CD4-positive, CD25-positive, alpha-beta regulatory T cell (primary cell): Measurements from ENCODE around the gene HORMAD2. TPM values are rescaled to one million over a fixed set of nuclear protein-coding genes. Genes with fewer than 3 reads are reported as not detected.

Source experiments
- ATAC-seq, 2 donors: fragments of 150-1000 bp; cut with Tn5 transposase; one replicate each; pipeline ENCODE4 v1.10.0; 2021; ENCODE audit warnings: low read depth in 2 of 2, moderate number of reproducible peaks in 2 of 2, moderate library complexity in 1 of 2
- DNase-seq, 3 donors: peaks; one replicate each; pipeline versions ENCODE4 v3.0.0 to v3.0.0-alpha.2; 2012 to 2022; ENCODE audit warnings: mixed read lengths in 1 of 3
- H3K27ac ChIP-seq: one replicate; pipeline ENCODE4 v1.7.0; 2013; ENCODE audit warnings: mild to moderate bottlenecking, low read length; ENCODE audit not compliant: insufficient read depth, poor library complexity, severe bottlenecking
- H3K27me3 ChIP-seq: one replicate; pipeline ENCODE4 v1.7.0; 2013; ENCODE audit warnings: low read length; ENCODE audit not compliant: control insufficient read depth, insufficient read depth
- H3K36me3 ChIP-seq: one replicate; pipeline ENCODE4 v1.7.0; 2013; ENCODE audit warnings: mild to moderate bottlenecking, low read length, moderate library complexity; ENCODE audit not compliant: control insufficient read depth, insufficient read depth
- H3K4me1 ChIP-seq: 2 replicates; pipeline ENCODE4 v1.7.0; 2013; ENCODE audit warnings: mild to moderate bottlenecking, low read length; ENCODE audit not compliant: insufficient read depth, control insufficient read depth, poor library complexity, severe bottlenecking
- H3K4me3 ChIP-seq: one replicate; pipeline ENCODE4 v1.7.0; 2013; ENCODE audit warnings: low read depth, mild to moderate bottlenecking, low read length, moderate library complexity
- H3K9me3 ChIP-seq, 2 experiments: 1 replicate in 1 of 2; 2 replicates in 1 of 2; pipeline ENCODE4 v1.7.0; 2013; ENCODE audit warnings: low read length in 2 of 2, mild to moderate bottlenecking in 1 of 2, moderate library complexity in 1 of 2; ENCODE audit not compliant: control insufficient read depth in 2 of 2
- H3K27ac Mint-ChIP-seq, 3 donors: one replicate each; pipeline ENCODE4 v1.8.0; 2020 to 2022; ENCODE audit warnings: mild to moderate bottlenecking in 3 of 3, mixed read lengths in 3 of 3, moderate library complexity in 2 of 3
- H3K27me3 Mint-ChIP-seq: one replicate; pipeline ENCODE4 v1.8.0; 2022; ENCODE audit warnings: mild to moderate bottlenecking, mixed read lengths
- H3K36me3 Mint-ChIP-seq: one replicate; pipeline ENCODE4 v1.8.0; 2020; ENCODE audit warnings: mixed read lengths
- H3K4me1 Mint-ChIP-seq, 4 donors: one replicate each; pipeline ENCODE4 v1.8.0; 2020 to 2022; ENCODE audit warnings: mixed read lengths in 4 of 4, mild to moderate bottlenecking in 1 of 4
- H3K4me3 Mint-ChIP-seq, 4 donors: one replicate each; pipeline ENCODE4 v1.8.0; 2020 to 2022; ENCODE audit warnings: mild to moderate bottlenecking in 4 of 4, mixed read lengths in 4 of 4, moderate library complexity in 3 of 4
- H3K9me3 Mint-ChIP-seq, 7 donors: one replicate each; pipeline ENCODE4 v1.8.0; 2020 to 2022; ENCODE audit warnings: mixed read lengths in 7 of 7, mild to moderate bottlenecking in 3 of 7, moderate library complexity in 2 of 7
- polyA plus RNA-seq, 4 donors: library from polyadenylated mRNA; unstranded; fragments of 300-500 nt; fragmentation: Illumina TruSeq; gene quantifications; one replicate each; pipeline ENCODE4 v1.2.3, GENCODE V29; 2021
- total RNA-seq: library from RNA; stranded (reverse); gene quantifications from one replicate; pipeline ENCODE4 v1.2.3, GENCODE V29; 2022

HORMAD2 gene
- total and polyA plus RNA-seq, 5 donors from 2014 or later = not detected

DNA sequence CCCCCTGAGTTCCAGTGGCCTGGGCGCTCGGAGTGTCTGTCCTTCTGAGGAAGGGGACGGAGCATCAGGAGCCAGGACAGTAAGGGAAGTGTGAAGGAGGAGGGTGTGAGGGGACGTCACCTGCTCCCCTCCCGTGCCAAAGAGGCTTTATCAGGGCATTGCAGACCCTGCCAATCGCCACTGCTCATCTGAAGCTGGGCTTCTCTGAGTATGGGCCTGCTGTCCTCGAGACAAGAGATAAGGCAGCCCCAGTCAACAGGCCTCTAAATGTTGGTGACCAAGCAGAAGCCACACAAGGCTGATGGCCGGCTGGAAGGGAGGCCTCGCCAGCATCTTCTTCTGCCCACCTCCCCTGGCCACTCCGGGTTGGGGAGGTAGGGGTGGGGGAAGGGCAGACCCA lies 136.4 kb downstream of the HORMAD2 start:
- Histone ChIP-seq H3K4me1 (peaks cover 28% of the 10 kb centered on the region), H3K4me3 (no peak overlapping the region), H3K27me3 (no peaks in the 10 kb centered on the region), H3K27ac (no peak overlapping the region), H3K36me3 (no peaks in the 10 kb centered on the region), H3K9me3 (no peaks in the 10 kb centered on the region)
- Mint-ChIP-seq H3K27me3 (peaks cover 8% of the 10 kb centered on the region), H3K36me3 (no peaks in the 10 kb centered on the region), H3K4me1 (peaks cover 13 to 39% (median 23%) of the 10 kb centered on the region in 4 donors), H3K4me3 (no peak overlapping the region), H3K27ac (peak overlapping the region in 1 of 3 donors; percentile 11), H3K9me3 (no peaks in the 10 kb centered on the region)
- no peak for DNase-seq
- ATAC-seq = no peak

DNA sequence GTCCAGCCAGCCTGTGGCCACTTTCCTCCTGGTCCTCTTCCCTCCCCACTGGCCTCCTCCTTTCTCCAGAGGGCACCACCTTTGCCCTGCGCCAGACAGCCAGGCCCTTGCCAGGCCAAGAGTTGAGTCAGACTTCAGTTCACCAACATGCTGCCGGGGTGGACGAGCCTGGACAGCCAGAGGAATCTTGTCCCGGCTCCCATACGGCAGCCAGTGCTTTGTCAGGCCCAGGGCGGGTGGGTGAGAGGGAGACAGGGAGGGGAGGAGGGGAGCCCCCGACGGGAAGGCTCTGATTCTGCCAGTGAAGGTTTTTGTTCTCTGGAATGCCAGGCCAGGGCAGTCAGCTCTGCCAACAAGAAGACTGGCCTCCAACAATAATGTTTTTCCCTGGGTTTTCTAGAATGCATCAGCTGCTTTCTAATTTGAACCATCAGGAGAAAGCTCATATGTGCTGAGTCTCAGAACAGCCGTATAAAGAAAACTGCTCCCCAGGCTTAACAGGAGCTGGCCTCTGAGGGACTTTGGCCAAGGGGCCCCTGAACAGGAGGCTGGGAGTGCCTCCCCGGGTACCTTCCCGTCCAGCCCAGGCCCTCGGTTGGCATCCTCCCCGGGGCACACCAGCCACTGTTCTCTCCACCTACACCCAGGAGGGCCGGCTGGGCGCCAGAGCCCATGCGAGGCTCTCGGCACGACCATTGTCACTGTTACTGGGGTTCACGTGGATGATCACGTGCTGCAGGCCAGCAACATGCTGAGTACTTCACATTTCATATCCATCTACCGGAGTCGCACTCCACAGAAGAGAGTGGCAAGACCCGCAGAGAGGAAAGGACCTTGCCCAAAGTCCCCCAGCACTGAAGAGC lies 137.7 kb downstream of the HORMAD2 start:
- Mint-ChIP-seq H3K9me3 (no peaks in the 10 kb centered on the region), H3K27me3 (peaks cover 8% of the 10 kb centered on the region), H3K4me3 (no peak overlapping the region), H3K4me1 (peaks cover 10 to 47% (median 31%) of the 10 kb centered on the region in 4 donors), H3K36me3 (no peaks in the 10 kb centered on the region), H3K27ac (peak overlapping the region in 2 of 3 donors; percentile 40 to 86)
- H3K4me3 ChIP-seq = no peak overlapping the region
- H3K36me3 ChIP-seq = no peaks in the 10 kb centered on the region
- no peak overlapping the region for H3K27ac ChIP-seq
- DNase-seq (no peak), ATAC-seq (no peak)
- peaks cover 30% of the 10 kb centered on the region for H3K4me1 ChIP-seq
- H3K9me3 ChIP-seq = no peaks in the 10 kb centered on the region
- no peaks in the 10 kb centered on the region for H3K27me3 ChIP-seq

DNA sequence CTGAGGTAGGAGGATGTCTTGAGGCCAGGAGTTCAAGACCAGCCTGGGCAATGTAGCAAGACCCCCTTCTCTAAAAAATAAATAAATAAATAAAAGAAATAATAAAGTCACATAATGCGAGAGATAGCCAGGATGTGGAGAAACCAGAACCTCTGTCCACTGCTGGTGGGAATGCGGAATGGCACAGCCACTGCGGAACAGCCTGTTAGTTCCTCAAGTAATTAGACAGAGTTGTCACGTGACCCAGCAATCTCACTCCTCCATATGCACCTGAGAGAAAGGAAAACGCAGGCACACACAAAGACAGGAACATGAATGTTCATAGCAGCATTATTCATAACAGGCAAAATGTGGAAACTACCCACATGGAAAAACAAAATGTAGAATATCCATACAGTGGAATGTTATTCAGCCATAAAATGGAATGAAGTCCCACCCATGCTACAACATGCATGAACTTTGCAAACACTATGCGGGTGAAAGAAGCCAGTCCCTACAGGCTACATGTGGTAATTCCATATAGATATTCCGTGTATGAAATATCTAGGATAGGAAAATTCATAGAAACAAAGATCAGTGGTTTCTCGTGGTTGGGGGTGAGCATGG lies 138.9 kb downstream of the HORMAD2 start:
- H3K9me3 Mint-ChIP-seq = no peaks in the 10 kb centered on the region
- peak overlapping the region in 1 of 3 donors; percentile 93 for H3K27ac Mint-ChIP-seq
- ATAC-seq (no peak), DNase-seq (no peak)
- no peak overlapping the region for H3K4me3 Mint-ChIP-seq
- H3K36me3 ChIP-seq = no peaks in the 10 kb centered on the region
- H3K4me1 ChIP-seq = peaks cover 30% of the 10 kb centered on the region
- no peaks in the 10 kb centered on the region for H3K9me3 ChIP-seq
- H3K36me3 Mint-ChIP-seq = no peaks in the 10 kb centered on the region
- no peaks in the 10 kb centered on the region for H3K27me3 Mint-ChIP-seq
- no peak overlapping the region for H3K27ac ChIP-seq
- H3K4me1 Mint-ChIP-seq = peaks cover 10 to 48% (median 30%) of the 10 kb centered on the region in 4 donors
- no peak overlapping the region for H3K4me3 ChIP-seq
- H3K27me3 ChIP-seq = no peaks in the 10 kb centered on the region

- H3K27me3 Mint-ChIP-seq = no peaks in the 10 kb centered on the region
- Histone ChIP-seq H3K4me1 (peaks cover 30% of the 10 kb centered on the region), H3K9me3 (no peaks in the 10 kb centered on the region), H3K4me3 (no peak overlapping the region), H3K27ac (no peak overlapping the region), H3K36me3 (no peaks in the 10 kb centered on the region), H3K27me3 (no peaks in the 10 kb centered on the region)
- no peak for ATAC-seq
- H3K4me3 Mint-ChIP-seq = peak overlapping the region in 2 of 4 donors; percentile 13 to 46
- no peak for DNase-seq
- no peaks in the 10 kb centered on the region for H3K36me3 Mint-ChIP-seq
- H3K9me3 Mint-ChIP-seq = no peaks in the 10 kb centered on the region
- H3K4me1 Mint-ChIP-seq = peaks cover 10 to 49% (median 32%) of the 10 kb centered on the region in 4 donors
- H3K27ac Mint-ChIP-seq = peak overlapping the region; percentile 68 to 95 (median 93)
Observed at GRCh38 chr22:30219668-30220278, 139.5 kb downstream of the HORMAD2 start.

DNA sequence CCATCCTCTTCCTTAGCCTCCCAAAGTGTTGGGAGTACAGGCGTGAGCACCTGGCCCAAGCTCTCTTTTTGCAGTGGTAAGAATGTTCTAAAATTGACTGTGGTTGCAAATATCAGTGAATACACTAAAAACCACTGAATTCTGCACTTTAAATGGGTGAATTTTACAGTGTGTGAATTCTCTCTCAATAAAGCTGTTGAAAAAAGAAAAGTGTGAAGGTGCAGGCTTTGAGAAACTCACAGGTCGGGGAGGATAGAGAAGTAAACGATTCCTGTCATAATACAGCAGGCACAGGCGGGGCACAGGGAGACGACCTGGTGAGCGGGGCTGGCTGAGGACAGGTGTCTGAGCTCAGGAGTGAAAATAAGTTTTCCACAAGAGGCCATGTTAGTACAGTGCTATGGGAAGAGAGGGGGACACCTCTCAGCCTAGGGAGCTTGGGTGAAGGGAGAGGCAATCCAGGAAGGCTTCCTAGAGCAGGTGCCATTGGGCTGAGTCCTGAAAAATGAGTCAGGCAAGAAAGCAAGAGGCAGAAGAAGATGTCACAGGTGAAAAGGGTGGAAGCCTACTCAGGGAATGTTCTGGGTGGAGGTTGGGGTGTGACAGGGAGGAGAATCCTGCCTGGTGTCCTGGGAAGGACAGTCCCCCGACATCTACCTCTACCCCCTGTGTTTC lies 140.2 kb downstream of the HORMAD2 start:
- Mint-ChIP-seq H3K4me3 (peak overlapping the region; percentile 22 to 85 (median 74)), H3K27me3 (no peaks in the 10 kb centered on the region), H3K9me3 (no peaks in the 10 kb centered on the region), H3K4me1 (peaks cover 10 to 49% (median 38%) of the 10 kb centered on the region in 4 donors), H3K27ac (peak overlapping the region; percentile 93 to 98 (median 95)), H3K36me3 (no peaks in the 10 kb centered on the region)
- DNase-seq = no peak
- H3K36me3 ChIP-seq = no peaks in the 10 kb centered on the region
- peaks cover 35% of the 10 kb centered on the region for H3K4me1 ChIP-seq
- no peaks in the 10 kb centered on the region for H3K27me3 ChIP-seq
- H3K4me3 ChIP-seq = peak overlapping the region; percentile 34
- no peak for ATAC-seq
- H3K27ac ChIP-seq = peak overlapping the region; percentile 47
- H3K9me3 ChIP-seq = no peaks in the 10 kb centered on the region

DNA sequence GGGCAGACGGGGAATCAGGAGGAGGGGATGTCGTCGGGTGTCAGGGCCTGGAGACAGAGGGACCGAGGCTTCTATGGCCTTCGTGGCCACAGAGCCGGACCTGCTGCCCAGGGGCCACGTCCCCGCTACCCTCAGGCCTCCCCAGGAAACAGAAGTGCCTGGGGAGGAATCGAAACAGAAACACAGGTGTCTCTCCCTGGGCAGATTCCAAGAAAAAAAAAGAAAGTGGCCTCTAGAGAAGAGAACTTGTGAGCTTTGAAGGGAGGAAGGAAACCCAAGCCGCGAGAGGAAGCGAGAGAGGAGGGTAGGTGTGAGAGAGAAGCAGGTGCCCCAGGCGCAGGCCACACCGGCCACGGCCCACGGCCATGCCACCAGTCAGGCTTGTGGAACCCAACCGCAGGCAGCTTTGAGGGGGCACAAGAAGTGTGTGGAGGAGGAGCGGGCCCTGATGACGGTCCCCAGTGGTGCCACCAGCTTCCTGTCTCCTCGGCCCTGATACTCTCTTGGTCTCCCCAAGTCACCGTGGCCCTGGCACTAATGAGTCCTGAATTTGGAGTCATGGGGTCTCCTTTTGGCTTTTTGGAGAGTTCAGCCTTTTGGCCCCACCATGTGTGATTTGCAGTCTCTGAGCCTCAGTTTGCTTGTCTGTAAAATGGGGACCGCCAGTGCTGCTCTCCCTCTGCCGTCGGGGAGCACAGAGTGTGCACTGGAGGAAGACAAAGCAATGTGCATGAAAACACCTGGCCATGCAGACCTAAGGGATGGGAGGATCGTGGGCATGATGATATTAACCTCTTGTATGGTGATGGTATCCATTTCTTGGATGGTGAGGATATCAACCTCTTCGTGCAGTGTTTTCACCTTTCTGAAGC lies 141.1 kb downstream of the HORMAD2 start:
- H3K4me3 ChIP-seq = peak overlapping the region; percentile 43
- H3K9me3 ChIP-seq = no peaks in the 10 kb centered on the region
- H3K36me3 ChIP-seq = no peaks in the 10 kb centered on the region
- Mint-ChIP-seq H3K9me3 (no peaks in the 10 kb centered on the region), H3K36me3 (no peaks in the 10 kb centered on the region), H3K4me3 (peak overlapping the region; percentile 22 to 85 (median 62)), H3K4me1 (peaks cover 10 to 56% (median 40%) of the 10 kb centered on the region in 4 donors), H3K27ac (peak overlapping the region; percentile 93 to 98 (median 95)), H3K27me3 (no peaks in the 10 kb centered on the region)
- peak overlapping the region; percentile 47 for H3K27ac ChIP-seq
- ATAC-seq (peak; percentile 76 to 77), DNase-seq (peak in 2 of 3 donors; percentile 42 to 92)
- H3K27me3 ChIP-seq = no peaks in the 10 kb centered on the region
- H3K4me1 ChIP-seq = peaks cover 39% of the 10 kb centered on the region

DNA sequence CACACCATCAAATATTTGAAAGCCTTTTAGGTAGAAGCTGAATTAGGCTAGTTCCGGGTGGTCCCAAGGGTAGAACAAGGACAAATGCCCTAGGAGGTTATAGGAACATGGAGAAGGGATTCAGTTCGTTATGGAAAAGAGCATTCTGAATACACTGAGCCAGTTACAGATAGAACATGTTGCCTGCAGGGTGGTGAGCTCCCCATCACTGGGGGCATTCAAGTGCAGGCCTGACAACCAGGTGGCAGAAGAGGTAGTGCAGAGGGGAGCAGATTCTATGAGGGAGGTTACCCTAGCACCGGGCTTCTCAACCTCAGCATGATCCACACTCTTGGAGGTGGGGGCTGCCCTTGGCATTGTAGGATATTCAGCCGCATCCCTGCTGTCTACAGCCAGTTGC lies 142.1 kb downstream of the HORMAD2 start:
- no peaks in the 10 kb centered on the region for H3K27me3 Mint-ChIP-seq
- Histone ChIP-seq H3K36me3 (no peaks in the 10 kb centered on the region), H3K4me3 (no peak overlapping the region), H3K27ac (no peak overlapping the region), H3K27me3 (no peaks in the 10 kb centered on the region), H3K9me3 (no peaks in the 10 kb centered on the region), H3K4me1 (peaks cover 39% of the 10 kb centered on the region)
- H3K4me3 Mint-ChIP-seq = no peak overlapping the region
- H3K4me1 Mint-ChIP-seq = peaks cover 10 to 63% (median 40%) of the 10 kb centered on the region in 4 donors
- ATAC-seq (no peak), DNase-seq (no peak)
- H3K9me3 Mint-ChIP-seq = no peaks in the 10 kb centered on the region
- H3K27ac Mint-ChIP-seq = peak overlapping the region in 1 of 3 donors; percentile 51
- H3K36me3 Mint-ChIP-seq = no peaks in the 10 kb centered on the region
